Endometrium (tissue), 2 donors: ENCODE results near the gene NPDC1.
A peak's percentile ranks its signal among the peaks of the same experiment; 100 is the strongest.
"Not testable (repeated sequence)": the region's sequence is repeated elsewhere in the genome, so short reads cannot be mapped to it uniquely, and the experiment has no call there.

Source experiments
- FAIRE-seq: peaks from 2 replicates; lab custom pipeline; 2012; peaks lifted over from hg19 to GRCh38; lab: Jason Lieb, UNC
- donor health status: control.
- donor health status: control.

The NPDC1 gene

DNA sequence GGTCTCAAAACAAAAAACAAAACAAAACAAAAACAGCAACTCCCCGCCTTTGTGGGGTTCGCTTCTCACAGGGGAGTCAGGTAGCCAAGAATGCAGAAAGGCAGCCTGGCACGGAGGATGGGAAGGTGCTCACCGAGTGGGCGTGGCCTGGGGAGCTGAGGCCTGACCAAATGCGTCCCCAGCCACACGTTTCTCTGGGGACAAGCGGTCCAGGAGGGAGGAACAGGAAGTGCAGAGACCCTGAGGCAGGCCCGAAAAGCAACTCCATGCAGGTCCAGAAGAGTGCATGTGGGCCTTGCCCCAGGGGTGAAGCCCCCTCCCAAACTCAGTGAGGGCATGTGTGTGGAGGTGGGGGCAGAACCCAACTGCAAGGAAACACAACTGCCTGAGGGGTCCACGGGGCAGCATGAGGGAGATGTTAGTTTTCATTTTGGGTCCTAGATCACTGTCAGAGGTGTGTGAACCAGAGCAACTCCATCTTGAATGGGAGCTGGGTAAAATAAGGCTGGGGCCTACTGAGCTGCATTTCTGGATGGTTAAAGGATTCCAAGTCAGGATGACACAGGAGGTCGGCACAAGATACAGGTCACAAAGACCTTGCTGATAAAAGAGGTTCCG lies 28.8 kb upstream of the NPDC1 start:
- FAIRE-seq: no peak

GRCh38 chr9:137073992-137074399 lies 28.0 kb upstream of the NPDC1 start:
- FAIRE-seq: no peak

DNA sequence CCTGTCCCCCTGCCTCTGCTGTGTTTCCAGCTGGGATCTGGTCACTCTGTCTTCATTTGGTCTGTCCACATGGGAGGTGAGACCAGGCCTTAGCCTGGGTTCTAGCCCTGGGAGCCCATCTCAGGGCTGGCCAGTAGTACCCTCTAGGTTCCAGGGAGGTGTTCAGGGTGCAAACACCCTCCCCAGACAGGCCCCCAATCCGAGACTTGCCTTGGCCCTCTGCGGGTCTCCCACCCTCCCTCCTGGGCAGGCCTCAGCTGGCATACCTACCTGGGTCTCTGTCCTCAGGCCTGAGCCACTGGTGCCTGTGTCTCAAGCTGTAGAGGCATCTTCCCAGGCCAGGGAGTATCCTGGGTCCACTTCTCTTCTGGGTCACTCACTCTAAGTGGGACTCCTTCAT lies 25.3 kb upstream of the NPDC1 start:
- no peak for FAIRE-seq

GRCh38 chr9:137070906-137071275 lies 24.9 kb upstream of the NPDC1 start:
- FAIRE-seq: no peak

- peak; percentile 72 for FAIRE-seq
These were observed 24.4 kb upstream of the NPDC1 start, which contains the start of gene SAPCD2 for GRCh38 chr9:137070201-137070905. SAPCD2 (minus strand) TSS chr9:137070557; CDS start chr9:137070460, 97 bp downstream.

- no peak for FAIRE-seq
These were observed 23.6 kb upstream of the NPDC1 start for GRCh38 chr9:137069508-137070091.

DNA sequence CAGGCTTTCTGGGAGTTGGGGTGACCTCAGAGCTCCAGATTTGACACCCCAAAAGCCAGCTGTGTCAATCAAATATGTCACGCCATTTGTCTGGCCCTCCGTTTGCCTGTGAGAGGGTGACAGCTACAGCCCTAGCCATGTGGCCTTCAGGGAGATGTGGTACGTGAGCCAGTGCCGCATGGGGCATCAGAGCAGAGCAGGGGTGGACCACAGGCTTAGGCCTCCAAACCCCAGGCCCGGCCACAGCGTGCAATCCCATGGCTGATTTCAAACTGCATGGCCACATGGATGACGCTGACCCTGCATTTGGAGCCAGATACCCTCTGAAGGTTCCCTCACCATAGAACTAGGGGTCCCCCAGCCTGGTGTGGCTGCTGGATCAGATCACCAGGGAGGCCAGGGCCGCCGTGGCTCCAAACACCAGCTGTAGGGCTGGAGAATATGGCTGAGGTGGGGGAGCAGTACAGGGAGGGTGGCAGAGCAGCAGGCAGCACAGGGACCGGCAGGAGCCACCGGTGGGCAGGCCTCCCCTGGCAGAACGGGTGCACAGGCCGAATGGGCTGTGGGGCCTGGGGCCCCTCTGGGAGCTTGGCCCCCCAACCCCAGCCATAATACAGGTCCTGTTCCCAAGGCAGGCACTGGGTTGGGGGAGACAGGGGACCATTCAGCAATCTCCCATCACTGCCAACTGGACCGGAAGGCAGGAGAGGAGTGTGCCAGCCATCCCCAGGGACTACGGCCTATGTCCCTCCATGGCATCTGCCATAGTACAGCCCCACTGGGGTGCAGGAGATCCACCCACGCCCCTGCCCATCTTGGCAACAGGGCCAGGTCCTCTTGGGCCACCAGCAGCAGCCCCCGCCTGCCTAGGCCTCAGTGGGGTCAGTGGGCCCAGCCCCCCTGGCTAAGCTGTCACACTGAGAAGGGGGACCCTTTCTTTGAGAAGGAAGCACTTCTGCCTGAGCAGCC lies 22.8 kb upstream of the NPDC1 start:
- no peak for FAIRE-seq

DNA sequence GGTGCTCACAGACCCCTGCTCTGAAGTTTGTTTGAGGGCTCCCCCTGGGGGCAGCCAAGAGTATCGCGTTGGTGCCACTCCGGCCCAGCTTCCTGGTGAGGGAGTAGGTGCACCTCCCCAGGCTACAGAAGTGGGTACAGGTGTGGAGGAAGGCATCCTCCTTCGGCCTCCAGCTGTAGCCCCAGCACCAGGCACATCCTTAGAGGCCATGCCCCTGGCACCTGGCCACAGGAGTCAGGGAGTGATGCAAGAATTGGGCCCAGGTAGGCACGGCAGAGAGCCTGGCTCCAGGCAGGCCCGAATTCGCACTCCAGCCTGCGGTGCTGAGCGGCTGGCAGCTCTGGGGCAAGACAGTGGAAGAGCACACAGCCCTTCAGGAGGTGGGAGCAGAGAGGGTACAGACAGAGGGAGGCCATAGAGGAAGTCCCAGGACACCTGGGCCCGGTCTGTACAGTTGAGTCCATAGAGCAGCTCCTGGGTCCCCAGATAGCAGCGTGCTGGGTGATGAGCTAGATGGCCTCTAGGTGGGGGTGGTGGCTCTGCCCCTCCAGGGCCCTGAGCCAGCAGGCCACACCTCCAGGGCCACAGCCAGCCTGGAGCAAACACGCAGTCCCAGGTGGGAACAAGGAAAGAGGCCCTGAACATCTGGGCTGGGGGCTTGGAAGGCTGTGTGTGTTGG lies 22.0 kb upstream of the NPDC1 start:
- FAIRE-seq: no peak

DNA sequence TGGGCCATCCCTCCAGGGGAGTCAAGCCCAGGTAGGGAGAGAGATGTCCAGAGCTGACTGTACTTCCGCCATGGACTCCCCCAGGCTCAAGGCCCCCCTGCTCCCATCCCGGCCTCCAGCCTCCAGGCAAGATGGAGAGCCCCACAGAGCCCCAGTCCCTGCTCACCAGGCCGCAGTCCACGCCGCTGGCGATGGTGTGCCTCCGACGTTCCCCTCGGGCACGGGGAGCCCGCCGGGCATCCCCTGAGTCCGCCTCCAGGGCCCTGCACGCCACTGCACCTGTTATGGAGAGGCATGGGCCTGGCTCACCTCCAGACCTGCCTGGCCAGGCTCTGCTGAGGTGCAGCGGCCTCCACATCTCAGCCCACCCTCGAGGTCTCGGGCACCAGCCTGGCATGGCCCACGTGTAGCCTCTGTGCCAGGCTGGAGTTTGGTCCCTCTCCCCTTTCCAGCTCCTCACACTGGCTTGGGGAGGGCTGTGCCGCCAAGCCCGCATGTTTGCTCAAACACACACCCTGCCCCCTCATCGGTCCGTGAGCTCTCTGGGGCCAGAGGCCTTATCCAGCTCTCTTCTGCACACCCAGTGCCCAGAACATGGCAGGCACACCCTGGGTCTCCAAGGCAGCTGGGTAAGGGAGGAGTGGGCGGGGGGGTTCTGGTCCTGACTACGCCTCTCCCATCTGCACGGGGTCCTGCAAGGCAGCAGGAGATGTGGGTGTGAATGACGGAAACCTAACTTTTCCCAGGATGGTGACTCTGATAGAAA lies 20.3 kb upstream of the NPDC1 start:
- FAIRE-seq: no peak

- no peak for FAIRE-seq
These were observed 19.5 kb upstream of the NPDC1 start for GRCh38 chr9:137065336-137065967.

DNA sequence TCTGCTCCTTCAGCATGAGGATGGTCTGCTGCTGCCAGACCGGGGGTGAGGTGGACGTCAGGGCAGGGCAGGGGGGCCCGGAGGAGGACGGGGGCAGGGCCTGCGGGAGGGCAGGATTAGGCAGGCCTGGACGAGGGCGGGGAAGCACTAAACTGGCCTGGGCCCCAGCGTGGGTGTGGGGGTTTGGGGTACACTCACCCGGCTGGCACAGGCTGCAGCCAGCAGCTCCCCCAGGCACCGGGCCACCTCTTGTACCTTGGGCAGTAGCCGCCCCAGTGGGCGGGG lies 18.8 kb upstream of the NPDC1 start:
- no peak for FAIRE-seq

DNA sequence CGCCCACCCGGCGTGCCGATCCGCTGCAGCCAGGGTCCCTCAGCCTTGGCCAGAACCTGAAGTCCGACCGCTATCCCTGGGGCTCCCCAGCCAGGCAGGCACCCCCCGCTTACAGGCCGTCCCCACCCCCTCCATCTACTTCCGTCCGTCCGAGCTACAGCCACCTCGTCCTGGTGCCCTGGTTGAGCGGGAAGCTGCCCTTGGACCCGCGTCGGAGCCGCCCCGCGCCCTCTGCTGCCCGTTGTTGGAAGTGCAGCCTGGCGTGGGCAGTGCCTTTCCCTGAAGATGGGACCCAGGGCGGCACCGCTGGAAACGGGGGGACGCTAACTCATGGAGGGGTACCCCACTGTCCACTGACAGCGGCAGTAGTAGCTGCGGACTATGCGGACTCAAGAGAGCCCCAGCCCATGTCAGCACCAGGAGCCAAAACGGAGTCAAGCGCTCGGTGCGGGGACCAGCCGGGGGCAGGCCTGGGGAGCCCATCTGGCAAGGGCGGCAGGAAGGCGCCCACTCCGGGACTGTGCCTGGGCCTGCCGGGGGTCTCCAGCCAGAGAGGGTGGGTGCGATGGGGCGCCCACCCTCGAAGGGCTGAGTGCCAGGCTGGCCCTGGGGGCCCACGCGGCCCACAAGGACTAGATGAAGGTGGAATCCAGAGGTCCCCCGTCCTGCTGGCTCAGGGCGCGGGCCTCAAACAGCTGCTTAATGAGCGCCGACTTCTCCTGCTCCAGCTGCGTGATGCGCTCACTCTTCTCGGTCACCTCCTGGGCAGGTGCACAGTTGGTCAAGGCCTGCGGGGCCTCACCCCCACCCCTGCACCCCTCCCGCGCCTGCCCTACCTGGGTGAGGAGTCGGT lies 18.3 kb upstream of the NPDC1 start:
- FAIRE-seq: no peak

- FAIRE-seq: no peak
These were observed 17.5 kb upstream of the NPDC1 start for GRCh38 chr9:137063311-137064026.

DNA sequence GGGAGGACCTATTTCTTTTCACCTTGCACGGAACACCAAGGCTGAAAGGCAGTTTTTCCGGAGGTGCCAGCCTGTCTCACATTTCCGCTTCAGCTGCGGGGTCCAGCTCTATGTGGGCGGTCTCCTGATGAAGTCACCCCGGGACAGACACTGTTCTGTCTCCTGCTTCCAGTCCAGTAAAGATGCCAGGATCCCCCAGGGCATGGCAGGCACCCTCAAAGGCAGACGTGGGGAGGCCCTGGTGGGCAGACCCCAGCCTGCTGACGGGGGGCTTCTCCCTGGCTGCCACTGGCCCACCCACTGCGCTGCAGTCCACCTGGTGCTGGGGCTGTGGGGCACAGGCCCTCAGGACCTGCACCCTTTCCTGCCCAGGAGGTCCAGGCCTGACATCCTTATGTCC lies 16.8 kb upstream of the NPDC1 start:
- FAIRE-seq: not testable (repeated sequence)

DNA sequence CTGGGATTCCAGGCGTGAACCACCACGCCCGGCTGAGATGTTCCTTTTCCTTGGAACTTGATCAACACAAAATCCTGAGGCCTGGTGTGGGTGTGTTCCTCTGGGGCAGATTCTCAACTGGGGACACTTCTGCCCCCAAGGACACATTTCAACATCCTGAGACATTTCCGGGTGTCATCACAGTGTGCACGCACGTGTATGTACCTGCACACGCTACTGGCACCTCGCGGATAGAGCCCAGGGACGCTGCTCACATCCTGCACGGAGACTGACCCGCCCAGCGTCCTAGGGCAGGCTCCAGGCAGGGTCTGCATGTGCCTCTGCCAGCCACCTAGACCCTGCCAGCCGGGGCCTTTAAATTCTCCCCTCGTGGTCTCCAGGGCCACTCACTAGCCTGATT lies 16.4 kb upstream of the NPDC1 start:
- no peak for FAIRE-seq

- FAIRE-seq: no peak
These were observed 12.7 kb upstream of the NPDC1 start for GRCh38 chr9:137058521-137059234.

GRCh38 chr9:137057545-137057944 lies 11.6 kb upstream of the NPDC1 start:
- no peak for FAIRE-seq

GRCh38 chr9:137056739-137057415 lies 10.9 kb upstream of the NPDC1 start:
- FAIRE-seq: no peak
